GM12891 (cell line): Measurements from ENCODE around the gene TMED6.

Experiments
- POLR2A ChIP-seq: IDR thresholded peaks from 2 replicates; pipeline ENCODE4 v1.6.1; 2011; ENCODE audit warnings: low read depth, low read length, control low read depth
- POLR2AphosphoS5 ChIP-seq: IDR thresholded peaks from 2 replicates; pipeline ENCODE4 v1.6.1; 2011; ENCODE audit warnings: low read depth, low read length, control low read depth
- POU2F2 ChIP-seq: IDR thresholded peaks from 2 replicates; pipeline ENCODE4 v1.6.1; 2011; ENCODE audit warnings: low read depth, mild to moderate bottlenecking, control low read depth, low read length, moderate library complexity

DNA sequence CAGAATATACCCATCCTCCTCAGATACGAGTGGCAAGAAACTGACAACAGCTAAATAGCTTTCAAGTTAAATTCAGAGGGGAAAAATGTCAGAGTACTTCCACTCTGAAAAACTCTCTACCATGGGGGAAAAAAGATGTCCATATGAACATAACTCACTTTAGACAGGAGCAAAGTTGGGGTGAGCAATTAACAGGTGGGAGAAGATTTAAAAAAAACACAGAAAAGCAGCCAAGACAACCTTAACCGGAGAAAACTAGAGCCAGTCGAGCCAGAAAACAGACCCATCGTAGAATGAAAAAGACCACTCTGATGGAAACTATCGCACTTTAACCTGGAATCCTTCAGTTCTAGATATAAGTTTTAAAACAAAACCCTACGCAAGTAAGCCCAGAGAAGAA, 33.4 kb upstream of the TMED6 start:
- TF ChIP-seq POU2F2 (no peak), POLR2A (no peak), POLR2AphosphoS5 (no peak)
